NCI-H345 treated with DMSO at 0.1 percent for 48 hours (cell line): ENCODE measurements around the gene E2F6.

Experiments
- DNase-seq: peaks from one replicate; lab custom pipeline; 2025; ENCODE audit not compliant: unreplicated experiment; lab: John Stamatoyannopoulos, UW

E2F6 gene

GRCh38 chr2:11493282-11493681 lies 27.3 kb upstream of the E2F6 start:
- DNase-seq = no peak

- DNase-seq = no peak
Observed at GRCh38 chr2:11492720-11493119, 26.8 kb upstream of the E2F6 start.

DNA sequence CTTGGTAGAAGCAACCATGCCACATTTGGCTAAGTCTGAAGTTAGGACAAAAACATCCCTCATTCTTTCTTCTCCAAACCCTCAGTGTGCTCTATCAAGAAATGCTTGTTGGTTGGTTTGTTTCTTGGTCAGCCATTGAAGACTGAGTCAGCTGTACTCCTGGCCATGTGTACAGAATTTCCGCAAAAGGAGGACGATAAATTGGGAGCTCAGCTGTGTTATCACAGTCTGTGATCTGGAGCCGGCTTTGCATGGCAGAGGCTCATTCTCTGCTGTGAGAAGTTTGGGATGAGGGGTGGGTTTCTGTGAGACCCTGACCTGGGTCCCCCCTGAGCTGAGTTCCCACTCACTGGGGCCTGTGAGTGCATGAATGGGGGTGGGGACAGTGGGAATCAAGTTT lies 26.3 kb upstream of the E2F6 start:
- DNase-seq = no peak

DNA sequence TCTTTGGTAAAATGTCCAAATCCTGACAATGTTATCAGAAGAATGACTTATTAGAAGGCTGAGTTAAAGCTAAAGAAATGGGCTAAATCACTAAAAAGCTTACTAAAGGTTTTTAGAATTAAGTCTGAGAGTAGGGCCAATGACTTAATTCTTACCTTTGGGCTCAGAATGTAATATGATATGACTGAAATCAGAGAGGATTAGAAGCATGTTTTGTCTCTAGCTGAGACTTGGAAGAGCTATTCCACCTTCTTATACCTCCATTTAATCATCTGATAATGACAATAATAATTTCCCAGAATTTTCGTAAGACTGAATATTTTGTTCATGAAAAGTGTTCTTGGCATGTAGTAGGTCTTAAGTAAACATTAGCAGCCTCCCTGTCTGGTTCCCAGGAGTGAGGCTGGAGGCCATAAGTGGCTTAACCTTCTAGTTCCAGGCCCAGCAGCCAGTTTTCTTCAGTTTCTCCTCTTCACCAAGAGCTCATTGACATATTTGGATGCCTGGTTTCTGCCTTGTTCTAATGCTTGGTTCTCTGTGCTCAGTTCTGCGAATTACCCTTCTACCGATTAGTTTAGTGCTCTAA lies 25.5 kb upstream of the E2F6 start:
- no peak for DNase-seq

GRCh38 chr2:11490194-11490593 lies 24.2 kb upstream of the E2F6 start:
- no peak for DNase-seq

DNA sequence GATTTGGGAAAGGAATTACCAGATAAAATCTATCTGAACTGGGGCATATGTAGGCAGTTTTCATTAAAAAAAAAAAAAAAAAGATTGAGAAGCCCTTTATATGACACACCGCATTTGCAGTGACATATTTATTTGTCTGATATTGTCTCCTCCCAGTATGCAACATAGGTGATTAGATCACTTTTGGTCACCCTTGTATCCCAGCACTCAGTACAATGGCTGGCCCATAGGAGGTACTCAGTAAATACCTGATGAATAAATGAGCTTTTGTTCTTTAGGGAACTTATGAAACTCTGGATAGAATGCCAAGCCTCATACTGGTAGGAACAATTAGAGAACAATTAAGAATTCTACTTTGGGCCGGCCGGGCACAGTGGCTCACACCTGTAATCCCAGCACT lies 22.8 kb upstream of the E2F6 start:
- no peak for DNase-seq

GRCh38 chr2:11483806-11484617 lies 18.1 kb upstream of the E2F6 start:
- DNase-seq = peak; percentile 45

DNA sequence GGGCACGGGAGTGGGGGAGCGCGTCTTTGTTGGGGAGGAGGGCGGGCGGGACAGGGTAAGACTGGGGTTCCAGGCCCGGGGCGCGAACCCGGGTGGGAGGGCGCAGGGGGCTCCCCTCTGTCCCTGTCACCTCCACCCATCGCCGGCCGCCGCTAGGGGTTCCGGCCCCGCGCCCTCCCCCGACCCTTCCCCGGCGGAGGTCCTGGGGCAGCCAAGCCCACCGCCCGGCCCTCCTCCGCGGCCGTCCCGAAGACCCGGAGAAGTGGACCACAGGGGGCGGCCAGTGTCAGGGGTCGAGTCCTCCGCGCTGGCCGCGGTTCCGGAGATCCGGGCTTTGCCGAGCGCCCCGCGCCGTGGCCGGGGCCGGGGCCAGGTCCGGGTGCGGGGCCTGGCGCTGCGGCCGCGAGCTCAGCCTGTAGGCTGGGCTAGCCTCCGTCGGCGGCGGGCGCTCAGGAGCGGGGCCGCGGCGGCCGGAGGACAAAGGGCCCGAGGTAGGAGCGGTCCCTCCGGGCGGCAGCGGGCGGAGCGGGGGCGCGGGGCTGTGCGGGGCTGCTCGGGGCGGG lies 16.6 kb upstream of the E2F6 start:
- DNase-seq = no peak

GRCh38 chr2:11481789-11482472 lies 16.0 kb upstream of the E2F6 start:
- DNase-seq = no peak

GRCh38 chr2:11481426-11481788 lies 15.4 kb upstream of the E2F6 start:
- no peak for DNase-seq

DNA sequence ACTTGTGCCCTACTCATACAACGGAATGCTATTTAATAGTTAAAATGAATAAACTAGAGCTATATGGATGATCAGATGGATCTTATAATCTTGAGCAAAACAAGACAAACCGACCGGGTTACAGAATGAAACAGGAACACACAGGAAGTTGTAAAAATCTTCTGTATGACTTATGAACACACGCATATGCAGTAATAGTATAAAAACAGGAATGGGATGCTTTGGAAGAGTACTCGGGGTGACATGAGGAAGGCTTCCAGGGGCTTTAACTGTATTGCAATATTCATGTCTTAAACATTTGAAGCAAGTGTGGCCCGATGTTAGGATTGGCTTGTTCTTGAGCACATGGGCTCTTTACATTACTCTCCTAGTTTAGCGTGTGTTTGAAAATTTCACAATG lies 14.9 kb upstream of the E2F6 start:
- DNase-seq = no peak

GRCh38 chr2:11480406-11480805 lies 14.4 kb upstream of the E2F6 start:
- DNase-seq = no peak

DNA sequence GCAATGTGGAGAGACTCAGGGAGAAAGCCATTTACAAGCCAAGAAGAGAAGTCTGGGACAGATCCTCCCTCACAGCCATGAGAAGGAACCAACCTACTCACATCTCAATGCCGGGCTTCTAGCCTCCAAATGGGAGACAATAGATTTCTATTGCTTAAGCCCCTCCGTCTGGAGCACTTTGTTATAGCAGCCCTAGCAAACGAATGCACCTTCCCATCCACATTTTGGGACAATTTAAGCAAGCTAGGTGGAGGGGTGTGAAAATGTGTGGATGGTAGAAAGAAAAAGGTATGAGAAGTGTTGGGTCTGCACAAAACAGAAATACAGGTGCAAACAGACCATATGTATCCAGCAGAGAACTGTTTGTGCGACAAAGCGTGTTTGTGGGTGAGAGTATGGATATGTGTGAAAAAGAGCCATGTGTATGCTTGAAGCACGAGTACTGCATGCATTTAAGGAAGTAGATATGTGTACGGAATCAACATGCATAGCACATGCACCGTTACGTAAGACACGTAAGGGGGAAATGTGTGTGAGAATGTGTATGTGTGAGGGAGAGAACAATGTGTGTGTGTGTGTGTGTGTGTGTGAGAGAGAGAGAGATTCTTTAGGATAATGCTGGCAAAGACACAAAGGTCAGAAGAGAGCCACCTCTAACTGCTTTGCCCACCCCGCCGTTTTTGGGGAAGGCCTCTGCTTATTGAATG lies 13.1 kb upstream of the E2F6 start:
- no peak for DNase-seq

DNA sequence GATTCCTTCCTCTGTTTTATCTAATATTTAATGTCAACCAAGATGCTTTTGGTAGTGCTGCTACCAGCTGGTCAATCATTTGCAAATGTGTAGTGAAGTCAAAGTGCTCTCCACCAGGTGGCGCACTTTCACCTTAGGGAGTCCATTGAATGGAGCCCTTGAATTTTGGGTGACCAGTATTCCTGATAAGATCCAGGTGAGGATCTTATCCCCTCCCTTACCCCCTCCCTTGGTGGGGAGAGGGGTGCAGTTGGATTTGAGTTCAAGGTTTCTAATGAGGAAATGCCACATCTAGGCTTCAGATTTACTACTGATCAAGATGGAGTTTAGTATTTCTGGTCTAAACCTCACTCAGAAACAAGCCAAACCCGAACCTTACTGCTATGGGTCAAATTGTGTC lies 12.0 kb upstream of the E2F6 start:
- peak; percentile 88 for DNase-seq

DNA sequence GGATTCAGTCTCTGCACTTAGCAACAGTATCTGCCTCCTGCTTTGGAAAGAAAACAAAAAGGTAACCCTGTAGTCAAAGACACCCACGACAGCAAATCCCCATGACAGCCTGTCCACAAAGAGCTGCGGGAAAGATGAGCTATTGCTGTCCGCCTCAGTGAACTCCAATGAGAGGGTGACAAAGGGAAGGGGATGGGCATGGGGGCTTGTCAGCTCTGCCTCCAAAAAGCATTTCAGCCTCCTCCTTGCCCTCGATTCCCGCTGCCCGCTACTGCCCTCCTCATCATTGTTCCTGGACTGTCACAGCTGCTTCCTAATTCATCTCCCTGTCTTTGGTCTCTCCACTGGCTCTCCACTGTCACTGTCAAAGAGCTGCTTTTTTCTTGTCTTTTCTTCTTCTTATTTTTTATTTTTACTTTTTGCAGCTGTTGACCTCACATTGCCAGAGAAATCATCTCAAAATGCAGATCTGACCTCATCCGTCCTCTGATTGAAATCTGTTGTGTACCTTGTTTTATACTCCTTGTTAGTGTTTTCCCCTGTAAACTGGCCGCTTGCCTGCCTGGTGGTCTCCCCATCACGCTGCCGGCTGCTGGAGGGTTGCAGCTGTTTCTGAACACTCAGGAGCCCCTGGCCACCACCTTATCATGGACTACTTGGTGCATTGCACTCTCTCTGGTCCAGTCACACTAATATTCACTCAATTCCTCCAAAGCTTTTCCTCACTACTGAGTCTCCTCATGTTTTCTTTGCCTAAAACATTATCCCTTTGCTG lies 7.9 kb upstream of the E2F6 start:
- DNase-seq = peak; percentile 79

GRCh38 chr2:11467749-11468148 lies 1.8 kb upstream of the E2F6 start:
- no peak for DNase-seq

GRCh38 chr2:11467129-11467649 lies 1.2 kb upstream of the E2F6 start:
- DNase-seq = no peak

DNA sequence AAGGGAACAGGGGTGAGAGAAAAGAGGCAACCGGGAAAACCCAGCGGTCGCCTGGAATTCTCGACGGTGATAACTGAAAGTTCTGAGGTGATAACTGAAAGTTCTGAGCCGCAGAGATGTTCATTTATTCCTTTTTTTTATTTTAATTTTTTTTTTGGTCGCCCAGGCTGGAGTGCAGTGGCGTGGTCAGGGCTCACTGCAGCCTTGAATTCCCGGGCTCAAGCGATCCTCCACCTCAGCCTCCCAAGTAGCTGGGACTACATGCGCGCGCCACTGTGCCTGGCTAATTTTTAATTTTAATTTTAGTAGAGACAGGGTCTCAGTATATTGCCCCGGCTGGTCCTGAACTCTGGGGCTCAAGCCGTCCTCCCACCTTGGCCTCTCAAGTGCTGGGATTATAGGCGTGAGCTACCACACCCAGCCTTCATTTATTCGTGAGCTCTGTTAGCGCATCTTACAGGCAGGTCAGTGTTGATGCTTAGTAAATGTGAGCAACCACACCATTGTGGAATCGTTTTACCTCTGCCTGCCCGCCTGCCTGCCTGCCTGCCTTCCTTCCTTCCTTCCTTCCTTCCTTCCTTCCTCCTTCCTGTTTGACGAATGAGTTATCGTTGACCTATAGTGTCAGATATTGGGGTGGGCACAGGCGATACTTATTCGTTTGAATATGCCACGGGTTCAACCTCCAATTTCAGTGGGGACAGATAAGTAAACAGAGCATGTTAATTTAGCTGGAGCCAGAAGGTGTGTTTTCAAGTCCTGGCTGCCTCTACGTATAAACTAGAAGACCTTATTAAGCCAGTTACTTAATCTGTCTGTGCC lies 557 bp upstream of the E2F6 start:
- no peak for DNase-seq

- DNase-seq = no peak
Observed at GRCh38 chr2:11465110-11465484, 864 bp downstream of the E2F6 start.

DNA sequence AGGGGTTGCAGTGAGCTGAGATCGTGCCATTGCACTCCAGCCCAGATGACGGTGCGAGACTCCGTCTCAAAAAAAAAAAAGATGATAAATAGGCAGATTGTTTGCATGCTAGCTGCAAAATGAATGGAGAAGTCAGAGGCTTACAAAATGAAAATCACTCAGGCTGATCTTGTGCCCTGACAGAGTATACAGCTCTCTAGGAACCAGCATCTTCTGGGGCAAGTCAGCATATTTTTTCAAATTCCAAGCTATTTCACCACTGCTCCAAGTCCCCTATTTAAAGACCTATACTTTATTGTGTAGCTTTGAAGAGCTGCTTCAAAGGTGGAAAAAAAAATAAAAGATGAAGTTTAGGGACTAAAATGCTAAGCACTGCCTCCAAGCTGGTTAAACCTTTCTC lies 6.1 kb downstream of the E2F6 start:
- no peak for DNase-seq
